Loucy (cell line): ENCODE results near the gene LYZL2.

ENCODE experiments used
- H2AFZ ChIP-seq: fragments of 200-600 bp; sonication (generic); 2 replicates; pipeline ENCODE4 v1.6.0; 2016; ENCODE audit warnings: antibody characterized with exemption, mild to moderate bottlenecking, low read length, moderate library complexity
- H3F3A ChIP-seq: fragments of 200-600 bp; 2 replicates; pipeline ENCODE4 v1.6.0; 2016; ENCODE audit warnings: antibody characterized with exemption, low read depth, mild to moderate bottlenecking
- H3K27me3 ChIP-seq: fragments of 200-600 bp; sonication (generic); 2 replicates; pipeline ENCODE4 v1.6.1; 2014; ENCODE audit warnings: low read length, mild to moderate bottlenecking; ENCODE audit not compliant: insufficient read depth, poor library complexity, severe bottlenecking
- H3K36me3 ChIP-seq: fragments of 200-600 bp; sonication (generic); 2 replicates; pipeline ENCODE4 v1.6.1; 2016; ENCODE audit warnings: low read length; ENCODE audit not compliant: insufficient read depth
- H3K4me1 ChIP-seq: fragments of 200-600 bp; sonication (generic); 2 replicates; pipeline ENCODE4 v1.5.1; 2014; ENCODE audit warnings: low read length, mild to moderate bottlenecking; ENCODE audit not compliant: insufficient read depth, poor library complexity, severe bottlenecking
- H3K4me2 ChIP-seq: fragments of 200-600 bp; sonication (generic); 2 replicates; pipeline ENCODE4 v1.6.0; 2014; ENCODE audit warnings: antibody characterized with exemption, low read length, low read depth, mild to moderate bottlenecking; ENCODE audit not compliant: poor library complexity, severe bottlenecking
- H3K4me3 ChIP-seq: fragments of 200-600 bp; sonication (generic); 2 replicates; pipeline ENCODE4 v1.5.1; 2014; ENCODE audit warnings: low read length, mild to moderate bottlenecking, mixed read lengths; ENCODE audit not compliant: poor library complexity, severe bottlenecking
- H3K79me2 ChIP-seq: fragments of 200-600 bp; sonication (generic); 2 replicates; pipeline ENCODE4 v1.6.1; 2014; ENCODE audit warnings: low read length; ENCODE audit not compliant: insufficient read depth
- H3K9ac ChIP-seq: fragments of 200-600 bp; sonication (generic); 2 replicates; pipeline ENCODE4 v1.6.0; 2014; ENCODE audit warnings: mild to moderate bottlenecking, low read depth, low read length, moderate library complexity; ENCODE audit not compliant: poor library complexity, severe bottlenecking
- H3K9me2 ChIP-seq: fragments of 200-600 bp; sonication (generic); replicated peaks from 2 replicates; pipeline ENCODE4 v1.6.1; 2016; ENCODE audit warnings: low read depth, low read length, mixed read lengths
- H3K9me3 ChIP-seq: fragments of 200-600 bp; sonication (generic); 2 replicates; pipeline ENCODE4 v1.6.1; 2014; ENCODE audit warnings: mild to moderate bottlenecking, antibody characterized with exemption, low read length, low read depth; ENCODE audit not compliant: insufficient read depth
- H4K20me1 ChIP-seq: fragments of 200-600 bp; sonication (generic); 2 replicates; pipeline ENCODE4 v1.6.0; 2014; ENCODE audit warnings: antibody characterized with exemption, low read length, mild to moderate bottlenecking; ENCODE audit not compliant: insufficient read depth, poor library complexity, severe bottlenecking
- CTCF ChIP-seq: fragments of 200-600 bp; sonication (generic); conservative IDR thresholded peaks from 2 replicates; pipeline ENCODE4 v1.5.1; 2014; ENCODE audit warnings: mild to moderate bottlenecking, antibody characterized with exemption, low read length
- EZH2phosphoT487 ChIP-seq: fragments of 200-600 bp; IDR thresholded peaks from 2 replicates; pipeline ENCODE4 v1.6.1; 2018; ENCODE audit warnings: antibody characterized with exemption, mild to moderate bottlenecking, moderate library complexity, borderline replicate concordance

Gene LYZL2

DNA sequence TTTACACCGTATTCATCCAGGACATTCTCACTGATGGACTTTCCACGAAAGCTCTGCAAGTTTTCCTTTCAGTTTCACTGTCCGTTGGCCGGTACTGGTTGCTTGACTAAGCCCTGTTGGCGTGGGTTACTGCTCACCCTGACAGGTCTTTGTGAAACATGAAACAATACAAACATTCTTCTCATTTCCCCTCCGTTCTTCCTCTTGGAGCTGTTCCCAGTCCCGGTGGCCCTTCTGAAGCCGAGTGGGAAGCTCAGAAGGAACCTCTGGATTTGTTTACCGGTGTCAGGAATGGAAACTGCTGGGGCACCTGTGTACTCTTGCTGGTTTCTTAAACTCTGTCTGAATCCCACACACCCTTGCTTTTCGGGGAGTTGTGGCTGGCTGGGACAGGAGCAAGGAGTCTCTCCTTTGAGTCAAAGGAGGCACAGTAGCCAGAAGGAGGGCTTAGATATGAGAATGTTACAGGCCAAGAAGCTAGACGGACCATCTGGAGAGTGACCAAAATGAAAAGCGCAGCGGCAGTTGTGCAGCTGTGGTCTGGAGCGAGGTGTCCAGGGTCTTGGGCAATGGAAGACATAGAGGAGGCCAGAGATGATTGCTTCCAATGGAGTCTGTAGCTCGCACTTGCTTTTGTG lies 45.7 kb downstream of the LYZL2 start:
- no peak overlapping the region for H3K9ac ChIP-seq

GRCh38 chr10:30581779-30582380 lies 47.7 kb downstream of the LYZL2 start:
- Histone ChIP-seq H3F3A (no peaks in the 10 kb centered on the region), H3K27me3 (no peaks in the 10 kb centered on the region), H3K9me2 (no peaks in the 10 kb centered on the region), H3K36me3 (no peaks in the 10 kb centered on the region), H3K9me3 (no peaks in the 10 kb centered on the region), H3K9ac (no peak overlapping the region), H3K4me3 (no peak overlapping the region), H3K4me1 (no peaks in the 10 kb centered on the region), H3K4me2 (no peak overlapping the region), H4K20me1 (no peaks in the 10 kb centered on the region), H2AFZ (no peak overlapping the region), H3K79me2 (no peaks in the 10 kb centered on the region)
- TF ChIP-seq EZH2phosphoT487 (no peak), CTCF (peak; percentile 92)

More for the DNA sequence above, 45.7 kb downstream of the LYZL2 start:
- Histone ChIP-seq H3K9me3 (no peaks in the 10 kb centered on the region), H3K36me3 (no peaks in the 10 kb centered on the region), H3K4me1 (no peaks in the 10 kb centered on the region), H3K79me2 (no peaks in the 10 kb centered on the region), H3K4me3 (no peak overlapping the region), H4K20me1 (no peaks in the 10 kb centered on the region), H3F3A (no peaks in the 10 kb centered on the region), H3K4me2 (no peak overlapping the region), H2AFZ (no peak overlapping the region), H3K9me2 (no peaks in the 10 kb centered on the region), H3K27me3 (no peaks in the 10 kb centered on the region)
- TF ChIP-seq CTCF (no peak), EZH2phosphoT487 (no peak)

- Histone ChIP-seq H4K20me1 (no peaks in the 10 kb centered on the region), H3K4me3 (no peak overlapping the region), H3K27me3 (no peaks in the 10 kb centered on the region), H3K4me2 (no peak overlapping the region), H2AFZ (no peak overlapping the region), H3K9me3 (no peaks in the 10 kb centered on the region), H3F3A (no peaks in the 10 kb centered on the region), H3K9me2 (no peaks in the 10 kb centered on the region), H3K36me3 (no peaks in the 10 kb centered on the region), H3K4me1 (no peaks in the 10 kb centered on the region), H3K9ac (no peak overlapping the region), H3K79me2 (no peaks in the 10 kb centered on the region)
- TF ChIP-seq CTCF, result no peak
- TF ChIP-seq EZH2phosphoT487, result no peak
Measured at GRCh38 chr10:30580676-30581075, 48.9 kb downstream of the LYZL2 start.
